Gastrocnemius medialis (tissue), 4 donors: Measurements from ENCODE around the gene HS2ST1. TPM values are rescaled to one million over a fixed set of nuclear protein-coding genes. Genes with fewer than 3 reads are reported as not detected.
"Not testable (repeated sequence)": the region's sequence is repeated elsewhere in the genome, so short reads cannot be mapped to it uniquely, and the experiment has no call there.

Experiments
- ATAC-seq, 2 donors: fragments of 150-250 bp; one replicate each; pipeline ENCODE4 v1.9.1; 2016
- DNase-seq, 2 donors: peaks; one replicate each; pipeline ENCODE4 v3.0.0-alpha.2; 2019
- H3K27ac ChIP-seq, 4 donors: fragments of 200-600 bp; sonication (generic); 1 replicate in 1 of 4; 2 replicates in 3 of 4; pipeline ENCODE4 v1.5.1; 2016 to 2018; ENCODE audit warnings: mild to moderate bottlenecking in 2 of 4, moderate library complexity in 1 of 4
- H3K27me3 ChIP-seq, 3 donors: fragments of 200-600 bp; sonication (generic) in 2 of 3; 1 replicate in 1 of 3; 2 replicates in 2 of 3; pipeline versions ENCODE4 v1.5.1 to v1.6.0; 2016 to 2019; ENCODE audit warnings: mild to moderate bottlenecking in 1 of 3, moderate library complexity in 1 of 3
- H3K36me3 ChIP-seq, 2 donors: fragments of 200-600 bp; sonication (generic) in 1 of 2; one replicate each; pipeline ENCODE4 v1.5.1; 2017 to 2018
- H3K4me1 ChIP-seq, 2 donors: fragments of 200-600 bp; sonication (generic) in 1 of 2; one replicate each; pipeline ENCODE4 v1.5.1; 2016 to 2017; ENCODE audit warnings: mild to moderate bottlenecking in 2 of 2
- H3K4me3 ChIP-seq, 4 donors: fragments of 200-600 bp; sonication (generic) in 3 of 4; 1 replicate in 1 of 4; 2 replicates in 3 of 4; pipeline ENCODE4 v1.5.1; 2016 to 2019; ENCODE audit warnings: mild to moderate bottlenecking in 2 of 4
- H3K9me3 ChIP-seq, 3 donors: fragments of 200-600 bp; sonication (generic) in 2 of 3; 1 replicate in 1 of 3; 2 replicates in 2 of 3; pipeline ENCODE4 v1.5.1; 2016 to 2019
- POLR2A ChIP-seq, 2 donors: fragments of 450-650 bp; IDR thresholded peaks; one replicate each; pipeline ENCODE4 v1.6.1; 2017; ENCODE audit warnings: antibody characterized with exemption in 2 of 2, mild to moderate bottlenecking in 2 of 2, moderate library complexity in 2 of 2
- in situ Hi-C, 4 donors: fragments of 200-750 bp; cut with MboI; loops; one replicate each; pipeline versions ENCODE4 v1.15.0 to v1.8.0; 2017; ENCODE audit warnings: low sequenced_read_pairs in 4 of 4
- intact Hi-C: fragments of 100-400 bp; cut with DNase I; formaldehyde crosslinking; loops from one replicate; pipeline ENCODE4 v1.15.1; 2023; ENCODE audit warnings: low total_unique reads
- total RNA-seq, 4 donors: library from RNA; depleted of rRNA; stranded (reverse); fragments of >200 nt; gene quantifications; one replicate each; pipeline versions ENCODE4 v1.1.0 to v1.2.3, GENCODE V29; 2016
- TF ChIP-seq, protein P1 (sequence below), 5 experiments: fragments of 450-650 bp in 3 of 5; fragments of 200-600 bp in 2 of 5; sonication (generic) in 2 of 5; IDR thresholded peaks in 4 of 5; conservative IDR thresholded peaks in 1 of 5; 1 replicate in 4 of 5; 2 replicates in 1 of 5; pipeline ENCODE4 v1.5.1; 2016 to 2019; ENCODE audit warnings: antibody characterized with exemption in 5 of 5, mild to moderate bottlenecking in 3 of 5, moderate library complexity in 3 of 5

The HS2ST1 gene
- total RNA-seq, 4 donors from 2014 or later, result 4.1 to 8.2 (median 6.8) TPM

DNA sequence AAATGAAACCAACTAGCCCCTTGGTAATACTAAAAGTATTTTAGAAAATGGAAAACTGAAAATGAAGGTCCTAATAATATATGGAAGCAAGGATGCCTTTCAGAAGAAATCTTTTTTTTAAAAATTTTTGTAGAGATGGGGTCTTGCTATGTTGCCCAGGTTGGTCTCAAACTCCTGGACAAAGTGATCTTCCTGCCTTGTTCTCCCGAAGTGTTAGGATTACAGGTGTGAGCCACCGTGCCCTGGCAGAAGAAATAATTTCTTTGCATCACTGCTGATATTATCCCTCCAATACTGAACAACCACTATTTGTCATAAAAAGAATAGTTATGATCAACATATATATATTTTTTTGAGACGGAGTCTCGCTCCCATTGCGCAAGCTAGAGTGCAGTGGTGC lies 26.1 kb upstream of the HS2ST1 start:
- Histone ChIP-seq H3K4me1 (no peaks in the 10 kb centered on the region), H3K27ac (no peak overlapping the region), H3K9me3 (no peaks in the 10 kb centered on the region), H3K4me3 (no peak overlapping the region), H3K27me3 (no peaks in the 10 kb centered on the region), H3K36me3 (no peaks in the 10 kb centered on the region)
- in situ Hi-C loops (no loop called here), intact Hi-C loops (no loop called here)
- no peak for TF ChIP-seq POLR2A (IDR thresholded peaks at IDR 0.05)
- TF ChIP-seq, protein P1, sequence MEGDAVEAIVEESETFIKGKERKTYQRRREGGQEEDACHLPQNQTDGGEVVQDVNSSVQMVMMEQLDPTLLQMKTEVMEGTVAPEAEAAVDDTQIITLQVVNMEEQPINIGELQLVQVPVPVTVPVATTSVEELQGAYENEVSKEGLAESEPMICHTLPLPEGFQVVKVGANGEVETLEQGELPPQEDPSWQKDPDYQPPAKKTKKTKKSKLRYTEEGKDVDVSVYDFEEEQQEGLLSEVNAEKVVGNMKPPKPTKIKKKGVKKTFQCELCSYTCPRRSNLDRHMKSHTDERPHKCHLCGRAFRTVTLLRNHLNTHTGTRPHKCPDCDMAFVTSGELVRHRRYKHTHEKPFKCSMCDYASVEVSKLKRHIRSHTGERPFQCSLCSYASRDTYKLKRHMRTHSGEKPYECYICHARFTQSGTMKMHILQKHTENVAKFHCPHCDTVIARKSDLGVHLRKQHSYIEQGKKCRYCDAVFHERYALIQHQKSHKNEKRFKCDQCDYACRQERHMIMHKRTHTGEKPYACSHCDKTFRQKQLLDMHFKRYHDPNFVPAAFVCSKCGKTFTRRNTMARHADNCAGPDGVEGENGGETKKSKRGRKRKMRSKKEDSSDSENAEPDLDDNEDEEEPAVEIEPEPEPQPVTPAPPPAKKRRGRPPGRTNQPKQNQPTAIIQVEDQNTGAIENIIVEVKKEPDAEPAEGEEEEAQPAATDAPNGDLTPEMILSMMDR (IDR thresholded peaks at IDR 0.05 in 4 of 5, conservative IDR thresholded peaks at IDR 0.05 in 1 of 5), result no peak
- DNase-seq, result no peak
- ATAC-seq, result no peak

DNA sequence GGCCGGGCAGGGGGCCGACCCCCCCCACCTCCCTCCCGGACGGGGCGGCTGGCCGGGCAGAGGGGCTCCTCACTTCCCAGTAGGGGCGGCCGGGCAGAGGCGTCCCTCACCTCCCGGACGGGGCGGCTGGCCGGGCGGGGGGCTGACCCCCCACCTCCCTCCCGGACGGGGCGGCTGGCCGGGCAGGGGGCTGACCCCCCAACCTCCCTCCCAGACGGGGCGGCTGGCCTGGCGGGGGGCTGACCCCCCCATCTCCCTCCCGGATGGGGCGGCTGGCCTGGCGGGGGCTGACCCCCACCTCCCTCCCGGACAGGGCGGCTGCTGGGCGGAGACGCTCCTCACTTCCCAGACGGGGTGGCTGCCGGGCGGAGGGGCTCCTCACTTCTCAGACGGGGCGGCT lies 15.0 kb upstream of the HS2ST1 start:
- peaks cover 0 to 14% of the 10 kb centered on the region in 2 donors for H3K4me1 ChIP-seq
- DNase-seq, H3K9me3 ChIP-seq, H3K27ac ChIP-seq, in situ Hi-C loops, H3K4me3 ChIP-seq, H3K27me3 ChIP-seq, intact Hi-C loops, ATAC-seq: not testable (repeated sequence)
- peaks cover 0 to 20% of the 10 kb centered on the region in 2 donors for H3K36me3 ChIP-seq

DNA sequence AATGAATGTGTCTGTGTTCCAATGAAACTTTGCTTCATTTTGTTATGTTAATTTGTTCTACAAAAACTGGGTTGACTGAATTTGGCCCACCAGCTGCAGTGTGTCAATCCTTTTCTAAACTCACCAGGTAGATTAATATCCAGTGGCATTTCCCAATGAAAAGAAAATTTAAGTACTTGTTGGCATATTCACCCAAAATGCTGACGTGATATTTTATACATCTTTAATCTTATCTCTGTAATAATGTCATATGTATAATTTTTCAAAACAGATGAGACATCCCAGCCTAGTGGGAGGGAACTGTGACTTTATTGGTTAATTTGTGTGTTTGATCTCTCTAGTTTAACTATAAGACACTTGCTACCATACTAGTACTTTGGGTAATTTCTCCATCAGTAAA lies 8.6 kb upstream of the HS2ST1 start:
- in situ Hi-C loops, result loop anchor here in 3 of 4 donors (25.0 kb wide), 3 partner anchors 194 to 1781 kb away; partner anchors contain the start of genes LMO4 (in 1 of the 3), PKN2 (in 1 of the 3) and SH3GLB1 (in 1 of the 3)
- Histone ChIP-seq H3K27me3 (no peaks in the 10 kb centered on the region), H3K9me3 (no peaks in the 10 kb centered on the region), H3K27ac (no peak overlapping the region), H3K36me3 (peaks cover 0 to 20% of the 10 kb centered on the region in 2 donors), H3K4me1 (peaks cover 7 to 28% of the 10 kb centered on the region in 2 donors), H3K4me3 (no peak overlapping the region)
- TF ChIP-seq, protein P1 (IDR thresholded peaks at IDR 0.05 in 4 of 5, conservative IDR thresholded peaks at IDR 0.05 in 1 of 5), result no peak
- TF ChIP-seq POLR2A (IDR thresholded peaks at IDR 0.05), result no peak
- intact Hi-C loops, result no loop called here
- DNase-seq (no peak), ATAC-seq (no peak)

DNA sequence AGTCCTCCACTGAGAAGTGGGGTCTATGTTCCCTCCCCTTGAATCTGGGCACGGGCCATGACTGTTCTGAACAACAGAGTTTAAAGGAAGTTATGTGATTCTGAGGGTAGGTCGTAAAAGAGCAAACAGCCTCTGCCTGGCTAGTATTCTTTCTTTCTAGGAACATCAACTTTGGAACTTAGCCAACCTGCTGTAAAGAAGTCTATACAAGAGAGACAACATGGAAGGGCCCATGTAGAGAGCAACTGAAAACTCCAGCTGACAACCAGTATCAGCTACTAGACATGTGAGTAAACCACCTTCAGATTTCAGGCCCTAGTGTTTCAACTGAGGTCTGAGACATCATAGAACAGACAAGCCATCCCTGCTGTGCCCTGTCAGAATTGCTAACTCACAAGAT lies 8.0 kb upstream of the HS2ST1 start:
- DNase-seq, result no peak
- H3K27ac ChIP-seq, result no peak overlapping the region
- in situ Hi-C loops, result loop anchor here in 3 of 4 donors (25.0 kb wide), 3 partner anchors 194 to 1781 kb away; partner anchors contain the start of genes LMO4 (in 1 of the 3), PKN2 (in 1 of the 3) and SH3GLB1 (in 1 of the 3)

DNA sequence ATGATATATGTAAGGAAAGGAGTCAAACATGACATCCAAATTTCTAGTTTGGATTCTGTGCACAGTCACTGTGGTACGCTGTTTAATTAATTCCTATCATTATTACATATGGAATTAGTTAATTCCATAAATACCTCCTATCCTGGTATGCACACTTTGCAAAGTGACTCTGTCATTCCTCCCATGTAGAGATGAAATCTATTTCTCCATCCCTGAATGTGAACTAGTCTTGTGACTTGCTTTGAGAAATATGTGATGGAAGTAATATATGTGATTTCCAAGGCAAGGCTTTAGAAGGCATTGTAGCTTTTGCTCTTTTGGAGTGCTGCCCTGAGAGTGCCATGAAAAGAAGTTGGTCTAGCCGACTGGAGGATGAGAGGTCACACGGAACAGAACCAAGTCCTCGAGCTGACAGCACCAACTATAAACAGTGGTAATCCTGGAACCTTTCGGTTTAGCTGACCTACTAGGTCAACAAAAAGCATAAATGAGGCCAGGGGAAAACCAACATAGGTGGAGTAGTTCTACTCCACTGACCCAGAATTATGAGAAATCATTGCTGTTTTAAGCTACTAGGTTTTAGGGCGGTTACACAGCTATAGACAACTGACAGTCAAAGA lies 2.0 kb upstream of the HS2ST1 start:
- H3K4me3 ChIP-seq, result peak overlapping the region; percentile 69 to 99 (median 88)
- intact Hi-C loops, result loop anchor here (5.0 kb wide), 1 partner anchor 80 kb away; no protein-coding TSS in a partner anchor

More for the DNA sequence above, 8.0 kb upstream of the HS2ST1 start:
- no peak overlapping the region for H3K4me3 ChIP-seq
- intact Hi-C loops, result no loop called here
- TF ChIP-seq POLR2A (IDR thresholded peaks at IDR 0.05), result no peak
- TF ChIP-seq, protein P1 (IDR thresholded peaks at IDR 0.05 in 4 of 5, conservative IDR thresholded peaks at IDR 0.05 in 1 of 5), result no peak
- no peaks in the 10 kb centered on the region for H3K27me3 ChIP-seq
- peaks cover 0 to 16% of the 10 kb centered on the region in 2 donors for H3K36me3 ChIP-seq
- no peaks in the 10 kb centered on the region for H3K9me3 ChIP-seq
- ATAC-seq, result no peak
- H3K4me1 ChIP-seq, result peaks cover 7 to 33% of the 10 kb centered on the region in 2 donors

More for the DNA sequence above, 2.0 kb upstream of the HS2ST1 start:
- H3K27me3 ChIP-seq, result no peaks in the 10 kb centered on the region
- no peaks in the 10 kb centered on the region for H3K36me3 ChIP-seq
- in situ Hi-C loops, result loop anchor here in 3 of 4 donors (10.0 to 25.0 kb wide), 4 partner anchors 200 to 1775 kb away; partner anchors contain the start of genes SH3GLB1 (in 2 of the 3), LMO4 (in 1 of the 3) and PKN2 (in 1 of the 3)
- H3K9me3 ChIP-seq, result no peaks in the 10 kb centered on the region
- DNase-seq, result no peak
- H3K27ac ChIP-seq, result peak overlapping the region in 2 of 4 donors; percentile 93 to 97
- peaks cover 19 to 40% of the 10 kb centered on the region in 2 donors for H3K4me1 ChIP-seq
- TF ChIP-seq, protein P1 (IDR thresholded peaks at IDR 0.05 in 4 of 5, conservative IDR thresholded peaks at IDR 0.05 in 1 of 5), result no peak
- no peak for TF ChIP-seq POLR2A (IDR thresholded peaks at IDR 0.05)
- no peak for ATAC-seq
